ENCODE results near the gene NEXN. TPM values are rescaled to one million over a fixed set of nuclear protein-coding genes. Genes with fewer than 3 reads are reported as not detected.

NEXN gene
- total RNA-seq, 1 donor from 2014 or later, result 4.6 TPM

DNA sequence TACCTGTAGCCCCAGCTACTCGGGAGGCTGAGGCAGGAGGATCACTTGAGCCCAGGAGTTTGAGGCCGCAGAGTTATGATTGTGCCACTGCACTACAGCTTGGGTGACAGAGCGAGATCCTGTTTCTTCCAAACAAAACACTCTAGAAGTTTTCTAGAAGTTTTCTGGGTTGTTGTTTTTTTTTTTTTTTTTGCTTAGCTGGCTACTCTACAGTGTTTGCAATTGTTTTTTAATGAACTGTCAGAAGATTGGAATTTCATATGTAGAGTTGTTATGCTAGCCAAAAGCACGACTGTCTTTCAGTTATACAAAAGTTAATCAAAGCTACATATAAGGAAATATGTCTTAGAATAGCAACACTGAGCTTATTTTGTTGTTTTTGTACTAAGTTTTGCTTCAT lies 30.9 kb upstream of the NEXN start:
- no peak overlapping the region for H3K4me3 ChIP-seq (ENCODE audit: low read depth, low read length)
- TF ChIP-seq, protein P1, sequence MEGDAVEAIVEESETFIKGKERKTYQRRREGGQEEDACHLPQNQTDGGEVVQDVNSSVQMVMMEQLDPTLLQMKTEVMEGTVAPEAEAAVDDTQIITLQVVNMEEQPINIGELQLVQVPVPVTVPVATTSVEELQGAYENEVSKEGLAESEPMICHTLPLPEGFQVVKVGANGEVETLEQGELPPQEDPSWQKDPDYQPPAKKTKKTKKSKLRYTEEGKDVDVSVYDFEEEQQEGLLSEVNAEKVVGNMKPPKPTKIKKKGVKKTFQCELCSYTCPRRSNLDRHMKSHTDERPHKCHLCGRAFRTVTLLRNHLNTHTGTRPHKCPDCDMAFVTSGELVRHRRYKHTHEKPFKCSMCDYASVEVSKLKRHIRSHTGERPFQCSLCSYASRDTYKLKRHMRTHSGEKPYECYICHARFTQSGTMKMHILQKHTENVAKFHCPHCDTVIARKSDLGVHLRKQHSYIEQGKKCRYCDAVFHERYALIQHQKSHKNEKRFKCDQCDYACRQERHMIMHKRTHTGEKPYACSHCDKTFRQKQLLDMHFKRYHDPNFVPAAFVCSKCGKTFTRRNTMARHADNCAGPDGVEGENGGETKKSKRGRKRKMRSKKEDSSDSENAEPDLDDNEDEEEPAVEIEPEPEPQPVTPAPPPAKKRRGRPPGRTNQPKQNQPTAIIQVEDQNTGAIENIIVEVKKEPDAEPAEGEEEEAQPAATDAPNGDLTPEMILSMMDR (IDR thresholded peaks at IDR 0.05; ENCODE audit: insufficient read depth, low read length, poor library complexity, severe bottlenecking), result no peak
- DNase-seq (ENCODE audit: low read depth), result no peak
- H3K27me3 ChIP-seq (ENCODE audit: control insufficient read depth, insufficient read depth, low read length), result no peaks in the 10 kb centered on the region
- H3K36me3 ChIP-seq (ENCODE audit: control insufficient read depth, insufficient read depth, low read length), result no peaks in the 10 kb centered on the region

DNA sequence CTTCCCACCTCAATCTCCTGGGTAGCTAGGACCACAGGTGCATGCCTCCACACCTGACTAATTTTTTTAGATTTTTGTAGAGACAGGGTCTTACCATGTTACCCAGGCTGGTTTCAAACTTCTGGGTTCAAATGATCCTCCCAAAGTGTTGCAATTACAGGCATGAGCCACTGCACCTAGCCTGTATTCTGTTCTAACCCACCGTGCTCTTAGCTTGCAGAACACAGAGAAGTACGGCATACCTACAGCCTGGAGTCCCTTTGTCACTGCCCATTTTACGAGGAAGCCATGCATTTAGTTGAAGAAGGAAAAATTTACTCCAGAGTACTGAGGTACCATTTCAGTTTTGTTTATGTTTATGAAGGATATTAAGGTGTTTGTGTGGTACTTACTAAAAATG lies 29.7 kb upstream of the NEXN start:
- TF ChIP-seq, protein P1 (IDR thresholded peaks at IDR 0.05; ENCODE audit: insufficient read depth, low read length, poor library complexity, severe bottlenecking), result no peak
- H3K27me3 ChIP-seq (ENCODE audit: control insufficient read depth, insufficient read depth, low read length), result no peaks in the 10 kb centered on the region
- no peak overlapping the region for H3K4me3 ChIP-seq (ENCODE audit: low read depth, low read length)
- H3K36me3 ChIP-seq (ENCODE audit: control insufficient read depth, insufficient read depth, low read length), result no peaks in the 10 kb centered on the region
- DNase-seq (ENCODE audit: low read depth), result no peak

DNA sequence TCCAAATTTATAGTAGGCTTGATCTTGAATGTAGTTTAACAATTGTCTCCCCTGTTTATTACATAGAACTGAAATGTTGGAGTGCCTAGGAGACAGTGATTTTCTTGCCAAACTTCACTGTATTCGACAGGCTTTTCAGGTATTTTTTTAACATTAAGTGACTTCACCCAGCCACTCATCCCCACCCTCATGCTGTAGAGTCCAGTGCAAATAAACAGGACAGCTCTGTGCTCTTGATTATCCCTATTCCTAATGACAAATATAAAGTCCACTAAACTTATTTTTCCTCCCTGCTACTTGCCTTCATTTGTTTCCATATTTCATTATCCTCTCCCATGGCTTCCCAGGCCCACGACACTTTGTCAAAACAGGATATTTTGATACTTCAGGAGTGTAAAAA lies 29.2 kb upstream of the NEXN start:
- H3K4me3 ChIP-seq (ENCODE audit: low read depth, low read length), result no peak overlapping the region
- no peaks in the 10 kb centered on the region for H3K27me3 ChIP-seq (ENCODE audit: control insufficient read depth, insufficient read depth, low read length)
- DNase-seq (ENCODE audit: low read depth), result no peak
- no peaks in the 10 kb centered on the region for H3K36me3 ChIP-seq (ENCODE audit: control insufficient read depth, insufficient read depth, low read length)
- TF ChIP-seq, protein P1 (IDR thresholded peaks at IDR 0.05; ENCODE audit: insufficient read depth, low read length, poor library complexity, severe bottlenecking), result no peak

DNA sequence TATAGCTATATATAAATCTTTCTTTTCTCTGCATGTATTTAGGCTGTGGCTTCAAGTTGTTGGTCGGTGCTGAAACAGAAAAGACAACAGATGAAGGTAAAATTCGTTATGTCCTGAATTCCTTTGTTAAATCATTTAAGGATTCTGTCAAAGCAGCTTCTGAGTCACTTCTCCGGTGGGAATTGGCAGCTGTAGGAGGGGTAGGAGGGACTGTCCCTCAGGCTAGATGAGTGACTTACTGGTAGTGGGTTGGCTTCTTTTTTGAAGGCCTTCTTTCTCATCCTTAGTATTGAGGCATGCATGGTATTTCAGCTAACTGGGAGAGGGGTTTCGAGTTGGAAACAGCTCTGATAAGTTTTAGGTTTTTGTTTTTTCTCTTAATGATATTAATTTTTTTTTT lies 22.1 kb upstream of the NEXN start:
- Histone ChIP-seq H3K36me3 (ENCODE audit: control insufficient read depth, insufficient read depth, low read length) (no peaks in the 10 kb centered on the region), H3K4me3 (ENCODE audit: low read depth, low read length) (no peak overlapping the region), H3K27me3 (ENCODE audit: control insufficient read depth, insufficient read depth, low read length) (no peaks in the 10 kb centered on the region)
- DNase-seq (ENCODE audit: low read depth), result no peak
- TF ChIP-seq, protein P1 (IDR thresholded peaks at IDR 0.05; ENCODE audit: insufficient read depth, low read length, poor library complexity, severe bottlenecking), result no peak

DNA sequence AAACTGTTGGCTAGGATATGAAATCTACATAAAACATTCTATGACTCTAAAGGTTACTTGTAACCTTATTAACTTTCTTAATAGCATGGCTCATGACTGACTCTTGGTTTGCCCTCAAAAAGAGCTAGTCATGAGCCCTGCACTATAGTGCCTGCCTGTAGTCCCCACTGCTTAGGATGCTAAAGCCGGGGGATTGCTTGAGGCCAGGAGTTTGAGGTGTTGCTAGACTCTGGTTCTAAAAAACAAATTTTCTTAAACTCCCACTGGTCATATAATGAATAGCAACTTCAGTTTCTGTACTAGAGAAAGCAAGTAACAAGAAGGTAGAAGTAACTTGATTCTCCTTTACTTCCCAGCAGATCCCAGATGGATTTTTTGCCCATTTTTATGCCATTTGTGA lies 15.8 kb upstream of the NEXN start:
- DNase-seq (ENCODE audit: low read depth), result no peak
- Histone ChIP-seq H3K36me3 (ENCODE audit: control insufficient read depth, insufficient read depth, low read length) (no peaks in the 10 kb centered on the region), H3K27me3 (ENCODE audit: control insufficient read depth, insufficient read depth, low read length) (no peaks in the 10 kb centered on the region), H3K4me3 (ENCODE audit: low read depth, low read length) (no peak overlapping the region)
- TF ChIP-seq, protein P1 (IDR thresholded peaks at IDR 0.05; ENCODE audit: insufficient read depth, low read length, poor library complexity, severe bottlenecking), result no peak

DNA sequence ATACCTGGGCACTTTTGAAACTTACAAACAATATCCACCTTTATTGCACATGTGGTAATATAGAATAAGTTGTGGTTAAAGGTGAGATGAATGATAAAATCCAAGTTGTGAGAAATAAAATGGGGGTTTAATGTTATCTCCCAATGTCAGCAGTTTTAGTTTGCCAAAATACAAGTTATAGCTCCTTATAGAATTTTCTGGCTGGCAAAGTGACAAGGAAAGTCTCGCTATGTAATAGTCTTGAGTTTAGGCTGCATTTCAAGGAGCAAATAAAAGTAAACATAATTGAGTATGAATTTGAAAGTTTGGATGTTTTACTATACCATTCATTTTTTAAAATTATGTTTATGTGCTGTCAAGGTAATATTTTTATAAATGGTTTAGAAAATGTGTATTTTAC lies 15.0 kb upstream of the NEXN start:
- H3K27me3 ChIP-seq (ENCODE audit: control insufficient read depth, insufficient read depth, low read length), result no peaks in the 10 kb centered on the region
- TF ChIP-seq, protein P1 (IDR thresholded peaks at IDR 0.05; ENCODE audit: insufficient read depth, low read length, poor library complexity, severe bottlenecking), result no peak
- no peak for DNase-seq (ENCODE audit: low read depth)
- no peaks in the 10 kb centered on the region for H3K36me3 ChIP-seq (ENCODE audit: control insufficient read depth, insufficient read depth, low read length)
- no peak overlapping the region for H3K4me3 ChIP-seq (ENCODE audit: low read depth, low read length)
